Testis (tissue), 3 donors: ENCODE data around the gene C6orf132. TPM values are rescaled to one million over a fixed set of nuclear protein-coding genes. Genes with fewer than 3 reads are reported as not detected.

Source experiments
- DNase-seq: peaks from one replicate; pipeline ENCODE4 v3.0.0-alpha.2; 2019
- H3K27ac ChIP-seq, 2 donors: fragments of 200-600 bp; sonication (generic); one replicate each; pipeline ENCODE4 v1.5.1; 2019
- H3K27me3 ChIP-seq: fragments of 200-600 bp; sonication (generic); one replicate; pipeline ENCODE4 v1.5.1; 2019
- H3K36me3 ChIP-seq: fragments of 200-600 bp; sonication (generic); one replicate; pipeline ENCODE4 v1.5.1; 2017; ENCODE audit warnings: low read depth; ENCODE audit errors: missing control alignments
- H3K4me1 ChIP-seq: fragments of 200-600 bp; sonication (generic); one replicate; pipeline ENCODE4 v1.5.1; 2019
- H3K4me3 ChIP-seq, 2 donors: fragments of 200-600 bp; sonication (generic); one replicate each; pipeline ENCODE4 v1.5.1; 2017 to 2019
- H3K9me3 ChIP-seq: fragments of 200-600 bp; sonication (generic); one replicate; pipeline ENCODE4 v1.5.1; 2017
- CTCF ChIP-seq, 3 experiments: fragments of 450-650 bp in 2 of 3; fragments of 200-600 bp in 1 of 3; sonication (generic) in 1 of 3; IDR thresholded peaks; one replicate each; pipeline ENCODE4 v1.5.1; 2016 to 2019; ENCODE audit warnings: antibody characterized with exemption in 3 of 3, mild to moderate bottlenecking in 2 of 3, moderate library complexity in 1 of 3
- POLR2A ChIP-seq: fragments of 450-650 bp; IDR thresholded peaks from one replicate; pipeline ENCODE4 v1.6.1; 2017; ENCODE audit warnings: antibody characterized with exemption, mild to moderate bottlenecking, moderate library complexity
- WGBS, 2 donors: methylation state at CpG; one replicate each; pipeline ENCODE4 v1.1.5; 2018; 5-methylcytosine and 5-hydroxymethylcytosine counted together
- intact Hi-C: fragments of 100-400 bp; cut with DNase I; formaldehyde crosslinking; loops from one replicate; pipeline ENCODE4 v1.15.1; 2023; ENCODE audit warnings: low total_unique reads
- polyA plus RNA-seq: library from polyadenylated mRNA; stranded (reverse); fragments of 350-450 nt; fragmentation: Illumina TruSeq; extraction: RNeasy Lipid Tissue Mini Kit (QIAGEN cat#74804); gene quantifications from one replicate; pipeline ENCODE4 v1.2.3, GENCODE V29; 2014; ENCODE audit warnings: low read depth, low replicate concordance; ENCODE audit not compliant: insufficient read depth
- total RNA-seq, 2 donors: library from RNA; depleted of rRNA; stranded (reverse); fragments of >200 nt; gene quantifications; one replicate each; pipeline ENCODE4 v1.2.3, GENCODE V29; 2016

The C6orf132 gene
- total and polyA plus RNA-seq, 3 donors from 2014 or later, result 1.1 to 2.0 (median 1.3) TPM

- Histone ChIP-seq H3K36me3 (no peaks in the 10 kb centered on the region), H3K9me3 (no peaks in the 10 kb centered on the region), H3K27ac (no peak overlapping the region), H3K4me1 (peaks cover 20% of the 10 kb centered on the region), H3K4me3 (peak overlapping the region; percentile 62 to 71), H3K27me3 (no peaks in the 10 kb centered on the region)
- 20 to 23% methylated on average over 8 of the region's 8 CpGs for WGBS, 2 donors
- TF ChIP-seq POLR2A, result no peak
- TF ChIP-seq CTCF (IDR thresholded peaks at IDR 0.05), result no peak
- no peak for DNase-seq
- intact Hi-C loops, result no loop called here
Measured at GRCh38 chr6:42051268-42051653, 91.2 kb downstream of the C6orf132 start.

Other genes starting within 250 kb of the C6orf132 start
- 10 to 100 TPM; 19.7 to 26.3 TPM for gene USP49, start 247.2 kb downstream of the C6orf132 start, total RNA-seq
- 9.3 TPM for gene USP49, start 247.2 kb downstream of the C6orf132 start, polyA plus RNA-seq
- 10 to 100 TPM; 25.1 TPM for gene MED20, start 221.5 kb downstream of the C6orf132 start, total RNA-seq
- 15.9 TPM for gene MED20, start 221.5 kb downstream of the C6orf132 start, polyA plus RNA-seq
- 10 to 100 TPM; 13.7 to 18.7 TPM for gene BYSL, start 221.1 kb downstream of the C6orf132 start, total RNA-seq
- gene BYSL, start 221.1 kb downstream of the C6orf132 start, polyA plus RNA-seq, result 20.5 TPM
- 10 to 100 TPM; 27.9 to 32.9 TPM for gene CCND3, start 200.8 kb downstream of the C6orf132 start, total RNA-seq
- gene CCND3, start 200.8 kb downstream of the C6orf132 start, polyA plus RNA-seq, result 21.2 TPM
- 10 to 100 TPM; 29.7 to 51.3 TPM for gene TAF8, start 92.1 kb downstream of the C6orf132 start, total RNA-seq
- 20.8 TPM for gene TAF8, start 92.1 kb downstream of the C6orf132 start, polyA plus RNA-seq
- 10 to 100 TPM in 1 of 2 donors, 1 to 10 TPM in 1; 6.7 to 44.2 TPM for gene GUCA1A, start 30.7 kb upstream of the C6orf132 start, total RNA-seq
- gene GUCA1A, start 30.7 kb upstream of the C6orf132 start, polyA plus RNA-seq, result 47.0 TPM
- 1 to 10 TPM; 3.0 to 3.7 TPM for gene GUCA1B, start 52.3 kb upstream of the C6orf132 start, total RNA-seq
- 2.8 TPM for gene GUCA1B, start 52.3 kb upstream of the C6orf132 start, polyA plus RNA-seq
- gene MRPS10, start 75.2 kb upstream of the C6orf132 start, total RNA-seq, result 10 to 100 TPM; 35.8 to 42.0 TPM
- gene MRPS10, start 75.2 kb upstream of the C6orf132 start, polyA plus RNA-seq, result 33.9 TPM